NCI-H1436 (cell line): ENCODE results near the gene IL17F.
"Not testable (repeated sequence)": the region's sequence is repeated elsewhere in the genome, so short reads cannot be mapped to it uniquely, and the experiment has no call there.

Source experiments
- DNase-seq: peaks from one replicate; lab custom pipeline; 2025; lab: John Stamatoyannopoulos, UW

The IL17F gene

GRCh38 chr6:52245425-52245824 lies 1.1 kb upstream of the IL17F start:
- no peak for DNase-seq

- no peak for DNase-seq
These were observed 912 bp downstream of the IL17F start for GRCh38 chr6:52243282-52243893.

- no peak for DNase-seq
These were observed 2.5 kb downstream of the IL17F start for GRCh38 chr6:52241819-52242218.

- no peak for DNase-seq
These were observed 10.1 kb downstream of the IL17F start for GRCh38 chr6:52233975-52234823.

- DNase-seq, result no peak
These were observed 11.3 kb downstream of the IL17F start for GRCh38 chr6:52233005-52233404.

- no peak for DNase-seq
These were observed 12.7 kb downstream of the IL17F start for GRCh38 chr6:52231406-52232127.

- DNase-seq, result no peak
These were observed 13.6 kb downstream of the IL17F start for GRCh38 chr6:52230685-52231084.

GRCh38 chr6:52227495-52227894 lies 16.8 kb downstream of the IL17F start:
- no peak for DNase-seq

- no peak for DNase-seq
These were observed 23.0 kb downstream of the IL17F start for GRCh38 chr6:52221302-52221701.

GRCh38 chr6:52217761-52218160 lies 26.5 kb downstream of the IL17F start:
- DNase-seq, result no peak

GRCh38 chr6:52216932-52217575 lies 27.2 kb downstream of the IL17F start:
- DNase-seq, result no peak

- DNase-seq, result no peak
These were observed 28.5 kb downstream of the IL17F start for GRCh38 chr6:52215787-52216186.

- no peak for DNase-seq
These were observed 31.2 kb downstream of the IL17F start for GRCh38 chr6:52213127-52213526.

GRCh38 chr6:52210227-52210626 lies 34.1 kb downstream of the IL17F start:
- DNase-seq, result no peak

- DNase-seq, result no peak
These were observed 34.5 kb downstream of the IL17F start for GRCh38 chr6:52209770-52210169.

- no peak for DNase-seq
These were observed 35.7 kb downstream of the IL17F start for GRCh38 chr6:52208612-52209011.

- no peak for DNase-seq
These were observed 37.2 kb downstream of the IL17F start for GRCh38 chr6:52207066-52207465.

- no peak for DNase-seq
These were observed 42.8 kb downstream of the IL17F start for GRCh38 chr6:52201493-52201892.

- DNase-seq, result no peak
These were observed 43.3 kb downstream of the IL17F start for GRCh38 chr6:52201046-52201445.

- DNase-seq, result not testable (repeated sequence)
These were observed 44.2 kb downstream of the IL17F start for GRCh38 chr6:52200088-52200487.

- DNase-seq, result no peak
These were observed 48.4 kb downstream of the IL17F start for GRCh38 chr6:52195886-52196285.

GRCh38 chr6:52191824-52192223 lies 52.5 kb downstream of the IL17F start:
- no peak for DNase-seq
